Astrocyte (in vitro differentiated cells and primary cell): ENCODE results near the gene DAPL1. TPM values are rescaled to one million over a fixed set of nuclear protein-coding genes. Genes with fewer than 3 reads are reported as not detected.
A peak's percentile ranks its signal among the peaks of the same experiment; 100 is the strongest.

Experiments used
- DNase-seq: peaks from one replicate; pipeline ENCODE4 v3.0.0-alpha.2; 2010; ENCODE audit warnings: low read depth
- FAIRE-seq: peaks from 2 replicates; lab custom pipeline; 2011; peaks lifted over from hg19 to GRCh38; lab: Jason Lieb, UNC
- H2AFZ ChIP-seq: 2 replicates; pipeline ENCODE4 v1.6.0; 2012; ENCODE audit warnings: low read depth, low read length, inconsistent platforms
- H3K27ac ChIP-seq: 2 replicates; pipeline ENCODE4 v1.5.1; 2011; ENCODE audit warnings: low read depth, low read length, inconsistent platforms
- H3K27me3 ChIP-seq: 2 replicates; pipeline ENCODE4 v1.6.0; 2011; ENCODE audit warnings: low read length, inconsistent platforms; ENCODE audit not compliant: insufficient read depth
- H3K36me3 ChIP-seq: 2 replicates; pipeline ENCODE4 v1.5.1; 2011; ENCODE audit warnings: low read length, inconsistent platforms; ENCODE audit not compliant: insufficient read depth
- H3K4me1 ChIP-seq: 2 replicates; pipeline ENCODE4 v1.5.1; 2011; ENCODE audit warnings: low read length, inconsistent platforms; ENCODE audit not compliant: insufficient read depth
- H3K4me2 ChIP-seq: 2 replicates; pipeline ENCODE4 v1.6.0; 2012; ENCODE audit warnings: low read length, inconsistent platforms
- H3K4me3 ChIP-seq: 2 replicates; pipeline ENCODE4 v1.5.1; 2011; ENCODE audit warnings: low read depth, mild to moderate bottlenecking, low read length, inconsistent platforms; ENCODE audit not compliant: insufficient read depth
- H3K79me2 ChIP-seq: 2 replicates; pipeline ENCODE4 v1.6.0; 2012; ENCODE audit warnings: mild to moderate bottlenecking, low read length, inconsistent platforms; ENCODE audit not compliant: insufficient read depth
- H3K9ac ChIP-seq: 2 replicates; pipeline ENCODE4 v1.6.0; 2012; ENCODE audit warnings: mild to moderate bottlenecking, low read length, inconsistent platforms
- H3K9me3 ChIP-seq: 2 replicates; pipeline ENCODE4 v1.5.1; 2012; ENCODE audit warnings: low read depth, mild to moderate bottlenecking, low read length, inconsistent platforms; ENCODE audit not compliant: insufficient read depth
- H4K20me1 ChIP-seq: 2 replicates; pipeline ENCODE4 v1.6.0; 2012; ENCODE audit warnings: low read length, inconsistent platforms; ENCODE audit not compliant: insufficient read depth
- H3K27ac Mint-ChIP-seq: one replicate; pipeline ENCODE4 v1.8.0; 2021; ENCODE audit warnings: mild to moderate bottlenecking, mixed read lengths; ENCODE audit not compliant: unreplicated experiment
- H3K27me3 Mint-ChIP-seq: one replicate; pipeline ENCODE4 v1.8.0; 2021; ENCODE audit warnings: low read depth, mixed read lengths; ENCODE audit not compliant: unreplicated experiment
- H3K36me3 Mint-ChIP-seq: one replicate; pipeline ENCODE4 v1.8.0; 2021; ENCODE audit warnings: low read depth, mixed read lengths; ENCODE audit not compliant: unreplicated experiment
- H3K4me1 Mint-ChIP-seq: one replicate; pipeline ENCODE4 v1.8.0; 2021; ENCODE audit warnings: low read depth, mixed read lengths; ENCODE audit not compliant: unreplicated experiment
- H3K4me3 Mint-ChIP-seq: one replicate; pipeline ENCODE4 v1.8.0; 2021; ENCODE audit warnings: mild to moderate bottlenecking, moderate library complexity, mixed read lengths; ENCODE audit not compliant: unreplicated experiment
- H3K9me3 Mint-ChIP-seq: one replicate; pipeline ENCODE4 v1.8.0; 2021; ENCODE audit warnings: mild to moderate bottlenecking, mixed read lengths; ENCODE audit not compliant: unreplicated experiment
- EZH2 ChIP-seq: IDR thresholded peaks from 2 replicates; pipeline ENCODE4 v1.6.1; 2012; ENCODE audit warnings: mild to moderate bottlenecking, low read length, inconsistent platforms; ENCODE audit not compliant: insufficient read depth
- total RNA-seq: library from RNA; stranded (reverse); gene quantifications from 2 replicates; pipeline ENCODE4 v1.2.1, GENCODE V29; 2021
- TF ChIP-seq, protein P1 (sequence below): IDR thresholded peaks from 2 replicates; pipeline ENCODE4 v1.5.1; 2011; ENCODE audit warnings: low read depth, mild to moderate bottlenecking, inconsistent platforms, low read length, moderate library complexity; ENCODE audit not compliant: insufficient read depth

DAPL1 gene
- total RNA-seq, 1 donor from 2014 or later: not detected

DNA sequence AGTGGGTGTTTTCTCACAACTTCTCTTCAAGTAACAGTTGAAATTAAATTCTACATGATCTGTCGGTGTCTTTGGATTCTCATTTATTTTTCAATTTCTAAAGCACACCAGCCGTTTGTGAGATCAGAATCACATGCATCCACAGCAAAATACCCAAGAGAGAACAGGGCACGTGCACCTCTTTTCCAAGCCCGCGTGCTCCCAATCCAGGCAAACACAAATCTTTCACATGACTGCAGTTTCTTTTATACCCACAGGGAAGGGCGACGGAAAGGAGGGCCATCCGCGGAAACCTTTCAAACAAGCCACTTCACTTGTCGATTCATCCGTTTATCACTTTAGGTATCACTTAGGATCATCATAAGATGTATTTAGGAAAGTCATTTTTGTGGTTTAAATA, 13.0 kb upstream of the DAPL1 start:
- no peak overlapping the region for H3K4me3 ChIP-seq
- peaks cover 21% of the 10 kb centered on the region for H3K4me1 Mint-ChIP-seq
- no peaks in the 10 kb centered on the region for H3K27me3 ChIP-seq
- no peaks in the 10 kb centered on the region for H3K36me3 Mint-ChIP-seq
- no peaks in the 10 kb centered on the region for H4K20me1 ChIP-seq
- H3K9me3 ChIP-seq: no peaks in the 10 kb centered on the region
- H3K4me2 ChIP-seq: no peak overlapping the region
- no peaks in the 10 kb centered on the region for H3K27me3 Mint-ChIP-seq
- no peaks in the 10 kb centered on the region for H3K36me3 ChIP-seq
- no peak overlapping the region for H3K4me3 Mint-ChIP-seq
- H3K9me3 Mint-ChIP-seq: no peaks in the 10 kb centered on the region
- H3K27ac ChIP-seq: no peak overlapping the region
- H3K9ac ChIP-seq: no peak overlapping the region
- DNase-seq (peak; percentile 6), FAIRE-seq (no peak)
- no peak for TF ChIP-seq EZH2
- TF ChIP-seq, protein P1, sequence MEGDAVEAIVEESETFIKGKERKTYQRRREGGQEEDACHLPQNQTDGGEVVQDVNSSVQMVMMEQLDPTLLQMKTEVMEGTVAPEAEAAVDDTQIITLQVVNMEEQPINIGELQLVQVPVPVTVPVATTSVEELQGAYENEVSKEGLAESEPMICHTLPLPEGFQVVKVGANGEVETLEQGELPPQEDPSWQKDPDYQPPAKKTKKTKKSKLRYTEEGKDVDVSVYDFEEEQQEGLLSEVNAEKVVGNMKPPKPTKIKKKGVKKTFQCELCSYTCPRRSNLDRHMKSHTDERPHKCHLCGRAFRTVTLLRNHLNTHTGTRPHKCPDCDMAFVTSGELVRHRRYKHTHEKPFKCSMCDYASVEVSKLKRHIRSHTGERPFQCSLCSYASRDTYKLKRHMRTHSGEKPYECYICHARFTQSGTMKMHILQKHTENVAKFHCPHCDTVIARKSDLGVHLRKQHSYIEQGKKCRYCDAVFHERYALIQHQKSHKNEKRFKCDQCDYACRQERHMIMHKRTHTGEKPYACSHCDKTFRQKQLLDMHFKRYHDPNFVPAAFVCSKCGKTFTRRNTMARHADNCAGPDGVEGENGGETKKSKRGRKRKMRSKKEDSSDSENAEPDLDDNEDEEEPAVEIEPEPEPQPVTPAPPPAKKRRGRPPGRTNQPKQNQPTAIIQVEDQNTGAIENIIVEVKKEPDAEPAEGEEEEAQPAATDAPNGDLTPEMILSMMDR: no peak
- H2AFZ ChIP-seq: no peak overlapping the region
- peaks cover 5% of the 10 kb centered on the region for H3K4me1 ChIP-seq
- H3K27ac Mint-ChIP-seq: peak overlapping the region; percentile 95
- no peaks in the 10 kb centered on the region for H3K79me2 ChIP-seq

DNA sequence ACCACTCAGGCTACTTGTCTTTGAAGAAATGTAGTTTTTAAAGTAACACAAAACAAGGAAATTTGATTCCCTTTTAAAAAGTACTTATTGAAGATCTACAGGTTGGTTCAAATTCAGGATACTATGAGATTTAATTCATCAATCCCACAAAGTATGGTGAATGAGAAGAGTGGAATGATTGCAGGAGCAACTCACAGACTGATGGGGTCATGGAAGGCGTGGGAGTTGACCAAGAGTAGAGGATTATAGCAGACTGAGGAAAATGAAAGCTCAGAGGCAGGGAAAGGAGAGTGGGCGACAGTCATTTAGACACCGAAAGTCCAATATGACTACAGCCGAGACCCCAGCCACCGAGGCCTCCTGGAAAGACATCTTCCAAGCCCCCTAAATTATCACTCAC, 12.5 kb upstream of the DAPL1 start:
- Histone ChIP-seq H3K9me3 (no peaks in the 10 kb centered on the region), H2AFZ (no peak overlapping the region), H3K36me3 (no peaks in the 10 kb centered on the region), H3K4me2 (no peak overlapping the region), H3K4me3 (no peak overlapping the region), H3K27me3 (no peaks in the 10 kb centered on the region), H3K4me1 (peaks cover 5% of the 10 kb centered on the region), H3K79me2 (no peaks in the 10 kb centered on the region), H3K9ac (no peak overlapping the region), H4K20me1 (no peaks in the 10 kb centered on the region), H3K27ac (no peak overlapping the region)
- no peak for FAIRE-seq
- Mint-ChIP-seq H3K4me3 (no peak overlapping the region), H3K9me3 (no peaks in the 10 kb centered on the region), H3K27ac (peak overlapping the region; percentile 95), H3K36me3 (no peaks in the 10 kb centered on the region), H3K4me1 (peaks cover 20% of the 10 kb centered on the region), H3K27me3 (no peaks in the 10 kb centered on the region)
- TF ChIP-seq, protein P1: no peak
- TF ChIP-seq EZH2: no peak
- peak; percentile 25 for DNase-seq

DNA sequence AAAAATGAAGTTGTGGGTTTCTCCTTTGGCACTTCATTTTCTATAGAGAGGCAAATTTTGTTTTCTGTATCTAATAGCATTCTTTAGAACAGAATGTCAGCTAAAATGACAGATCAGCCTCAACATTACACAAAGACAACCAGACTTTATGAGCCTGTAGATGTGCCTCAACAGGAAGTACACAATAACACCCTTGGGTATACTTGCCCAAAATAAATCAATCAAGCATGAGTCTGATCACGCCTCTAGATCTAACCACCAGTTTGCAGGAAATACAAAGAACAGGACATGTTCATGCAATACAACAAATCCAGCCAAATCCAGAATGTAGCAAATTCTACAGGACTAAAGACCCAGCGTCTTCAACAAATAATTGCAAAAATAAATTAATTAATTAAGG, 11.2 kb upstream of the DAPL1 start:
- H3K4me1 Mint-ChIP-seq: peaks cover 20% of the 10 kb centered on the region
- no peak overlapping the region for H3K27ac Mint-ChIP-seq
- H3K9me3 Mint-ChIP-seq: peaks cover 2% of the 10 kb centered on the region
- FAIRE-seq (no peak), DNase-seq (no peak)
- H3K9ac ChIP-seq: no peak overlapping the region
- H3K36me3 ChIP-seq: no peaks in the 10 kb centered on the region
- no peak overlapping the region for H3K4me3 ChIP-seq
- H3K4me1 ChIP-seq: peaks cover 5% of the 10 kb centered on the region
- H4K20me1 ChIP-seq: no peaks in the 10 kb centered on the region
- no peaks in the 10 kb centered on the region for H3K9me3 ChIP-seq
- H3K27me3 ChIP-seq: no peaks in the 10 kb centered on the region
- H3K4me3 Mint-ChIP-seq: no peak overlapping the region
- H3K4me2 ChIP-seq: no peak overlapping the region
- H3K27ac ChIP-seq: no peak overlapping the region
- no peaks in the 10 kb centered on the region for H3K27me3 Mint-ChIP-seq
- H2AFZ ChIP-seq: no peak overlapping the region
- no peak for TF ChIP-seq EZH2
- TF ChIP-seq, protein P1: no peak
- H3K79me2 ChIP-seq: no peaks in the 10 kb centered on the region
- H3K36me3 Mint-ChIP-seq: no peaks in the 10 kb centered on the region
